ACC112 (cell line): ENCODE data around the gene CKAP2L.
A peak's percentile ranks its signal among the peaks of the same experiment; 100 is the strongest.

Experiments
- H2AFZ ChIP-seq: fragments of 200-600 bp; sonication (generic); one replicate; pipeline ENCODE4 v1.6.0; 2017; ENCODE audit warnings: antibody characterized with exemption, low read length; ENCODE audit not compliant: unreplicated experiment
- H3K27ac ChIP-seq: fragments of 200-600 bp; sonication (generic); 2 replicates; pipeline ENCODE4 v1.5.1; 2014; ENCODE audit warnings: low read depth, mild to moderate bottlenecking, antibody characterized with exemption, low read length, moderate library complexity
- H3K27me3 ChIP-seq: fragments of 200-600 bp; sonication (generic); 2 replicates; pipeline ENCODE4 v1.6.1; 2014; ENCODE audit warnings: mild to moderate bottlenecking, antibody characterized with exemption, low read length, moderate library complexity, mixed read lengths; ENCODE audit not compliant: insufficient read depth
- H3K36me3 ChIP-seq: fragments of 200-600 bp; sonication (generic); 2 replicates; pipeline ENCODE4 v1.6.1; 2016; ENCODE audit warnings: mild to moderate bottlenecking, antibody characterized with exemption, low read length, moderate library complexity, mixed read lengths; ENCODE audit not compliant: insufficient read depth
- H3K4me1 ChIP-seq: fragments of 200-600 bp; sonication (generic); one replicate; pipeline ENCODE4 v1.6.1; 2016; ENCODE audit warnings: low read length, mixed read lengths; ENCODE audit not compliant: insufficient read depth, unreplicated experiment, control insufficient read depth
- H3K4me3 ChIP-seq: fragments of 200-600 bp; sonication (generic); 2 replicates; pipeline ENCODE4 v1.5.1; 2014; ENCODE audit warnings: mild to moderate bottlenecking, low read depth, low read length
- H3K79me2 ChIP-seq: fragments of 200-600 bp; sonication (generic); one replicate; pipeline ENCODE4 v1.6.0; 2016; ENCODE audit warnings: low read length; ENCODE audit not compliant: control insufficient read depth, unreplicated experiment, insufficient read depth

The CKAP2L gene

DNA sequence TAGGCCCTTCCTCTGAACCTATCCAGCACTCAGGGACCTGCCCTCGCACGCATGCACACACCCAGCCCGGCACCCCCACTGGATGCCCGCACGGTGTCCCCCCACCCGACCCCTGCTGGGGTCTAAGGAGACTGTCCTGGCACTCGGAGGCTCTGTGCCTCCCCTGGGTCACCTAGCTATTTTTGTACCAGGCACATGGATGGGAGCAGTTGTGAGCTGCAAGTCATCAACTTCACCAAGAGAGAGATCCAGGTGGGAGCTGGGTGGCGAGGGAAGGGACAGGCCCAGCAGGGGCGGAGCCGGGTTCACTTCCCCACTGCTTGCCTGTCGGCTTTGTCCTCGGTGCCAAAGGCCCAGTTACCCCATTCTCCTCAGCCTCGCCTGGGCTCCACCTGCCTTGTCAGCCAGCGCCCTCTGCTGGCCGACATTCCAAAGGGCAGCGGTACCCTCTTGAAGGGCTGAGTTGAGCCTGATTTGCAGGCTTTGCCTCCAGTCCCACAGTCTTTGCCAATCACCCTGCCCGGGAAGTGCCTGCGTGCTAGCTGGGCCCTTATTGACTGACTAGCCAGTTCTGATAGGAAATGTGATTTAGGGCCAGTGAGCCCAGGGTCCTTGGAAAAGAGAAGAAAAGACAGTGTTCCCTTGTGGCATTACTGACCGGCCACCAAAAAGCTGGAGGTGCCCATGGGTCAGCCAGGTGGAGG, 37.8 kb downstream of the CKAP2L start:
- H3K79me2 ChIP-seq = no peaks in the 10 kb centered on the region
- no peaks in the 10 kb centered on the region for H3K36me3 ChIP-seq
- no peak overlapping the region for H3K27ac ChIP-seq
- H3K4me1 ChIP-seq = peaks cover 3% of the 10 kb centered on the region
- peak overlapping the region; percentile 63 for H2AFZ ChIP-seq
- no peaks in the 10 kb centered on the region for H3K27me3 ChIP-seq
- no peak overlapping the region for H3K4me3 ChIP-seq

DNA sequence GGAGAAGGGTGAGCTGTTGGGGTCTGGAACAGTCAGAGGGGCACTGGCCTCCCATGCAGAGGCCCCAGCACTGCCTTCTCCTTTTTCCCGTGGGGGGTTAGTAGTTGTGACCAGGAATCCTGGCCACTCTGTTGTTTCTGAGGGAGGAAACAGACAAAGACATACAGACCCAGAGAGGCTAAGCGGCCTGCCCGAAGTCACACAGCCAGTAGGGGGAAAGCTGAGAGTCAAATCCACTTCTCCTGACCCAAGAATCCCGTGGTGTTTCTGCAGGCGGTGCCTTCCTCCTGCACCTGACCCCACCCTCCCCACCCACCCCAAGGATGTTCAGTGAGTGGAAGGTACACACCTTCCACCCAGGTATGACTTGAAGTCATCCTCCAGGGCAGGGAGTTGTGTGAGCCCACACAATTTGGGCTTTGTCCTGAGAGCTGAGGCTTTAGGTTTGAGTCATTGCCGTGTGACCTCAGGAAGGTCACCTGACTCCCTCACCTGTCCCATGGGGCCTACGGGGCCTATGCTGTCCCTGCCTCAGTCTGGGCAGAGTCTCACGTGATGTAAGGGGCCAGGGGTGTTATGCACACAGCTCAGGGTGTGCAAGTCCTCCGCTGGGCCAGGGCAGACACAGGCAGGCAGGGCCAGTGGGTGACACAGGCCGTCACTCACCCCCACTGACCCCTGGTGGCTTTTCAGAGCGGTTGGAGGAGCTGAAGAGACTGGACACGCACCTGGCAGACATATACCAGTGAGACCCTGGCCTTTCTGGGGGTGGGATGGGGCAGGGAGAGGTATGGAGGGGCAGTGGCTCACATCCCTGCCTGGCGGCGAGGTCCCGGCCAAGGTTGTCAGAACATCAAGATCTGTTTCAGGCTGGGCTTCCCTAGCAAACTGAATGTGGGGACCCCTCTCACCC, 38.6 kb downstream of the CKAP2L start:
- Histone ChIP-seq H3K4me1 (peaks cover 3% of the 10 kb centered on the region), H3K27ac (no peak overlapping the region), H3K79me2 (no peaks in the 10 kb centered on the region), H3K27me3 (no peaks in the 10 kb centered on the region), H2AFZ (peak overlapping the region; percentile 63), H3K36me3 (no peaks in the 10 kb centered on the region), H3K4me3 (no peak overlapping the region)

DNA sequence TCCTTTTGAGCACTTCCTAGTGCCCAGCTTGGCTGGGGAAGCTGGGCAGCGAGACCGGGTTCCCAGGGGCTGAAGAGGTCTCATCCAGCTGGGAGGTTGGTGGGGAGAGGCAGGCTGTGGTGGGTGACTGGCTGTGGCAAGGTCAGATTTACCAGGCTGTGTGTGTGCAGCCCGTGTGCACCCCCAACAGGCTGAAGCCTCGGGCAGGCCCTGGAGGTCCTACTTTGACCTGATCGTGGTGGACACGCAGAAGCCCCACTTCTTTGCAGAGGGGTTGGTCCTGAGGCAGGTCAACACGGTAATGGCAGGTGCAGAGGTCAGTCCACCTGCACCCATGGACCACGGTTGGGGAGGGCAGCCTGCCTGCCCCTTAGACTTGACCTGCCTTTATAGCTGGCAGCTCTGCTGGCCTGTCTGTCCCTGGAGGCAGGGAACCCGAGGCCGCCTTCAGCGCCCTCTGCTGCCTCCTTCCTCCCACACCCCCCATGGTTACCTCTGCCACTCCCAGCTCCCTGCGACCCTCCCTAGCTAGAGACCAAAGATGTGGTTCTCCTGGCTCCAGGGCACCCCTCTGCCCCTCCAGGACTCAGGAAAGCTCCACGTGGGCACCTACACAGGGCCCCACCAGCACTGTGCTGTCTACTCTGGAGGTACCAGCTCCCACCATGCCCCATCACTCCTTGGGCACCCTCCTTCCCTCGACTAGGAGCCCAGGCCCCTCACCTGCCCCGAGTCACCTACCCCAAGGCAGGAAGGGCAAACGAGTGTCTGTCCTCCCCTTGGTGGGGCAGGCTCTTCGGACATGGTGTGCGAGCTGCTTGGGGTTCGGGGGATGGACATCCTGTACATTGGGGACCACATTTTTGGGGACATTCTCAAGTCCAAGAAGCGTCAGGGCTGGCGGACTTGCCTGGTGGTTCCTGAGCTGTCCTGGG, 39.6 kb downstream of the CKAP2L start:
- Histone ChIP-seq H3K36me3 (no peaks in the 10 kb centered on the region), H3K79me2 (no peaks in the 10 kb centered on the region), H2AFZ (no peak overlapping the region), H3K27me3 (no peaks in the 10 kb centered on the region), H3K4me1 (peaks cover 3% of the 10 kb centered on the region), H3K4me3 (no peak overlapping the region), H3K27ac (no peak overlapping the region)

DNA sequence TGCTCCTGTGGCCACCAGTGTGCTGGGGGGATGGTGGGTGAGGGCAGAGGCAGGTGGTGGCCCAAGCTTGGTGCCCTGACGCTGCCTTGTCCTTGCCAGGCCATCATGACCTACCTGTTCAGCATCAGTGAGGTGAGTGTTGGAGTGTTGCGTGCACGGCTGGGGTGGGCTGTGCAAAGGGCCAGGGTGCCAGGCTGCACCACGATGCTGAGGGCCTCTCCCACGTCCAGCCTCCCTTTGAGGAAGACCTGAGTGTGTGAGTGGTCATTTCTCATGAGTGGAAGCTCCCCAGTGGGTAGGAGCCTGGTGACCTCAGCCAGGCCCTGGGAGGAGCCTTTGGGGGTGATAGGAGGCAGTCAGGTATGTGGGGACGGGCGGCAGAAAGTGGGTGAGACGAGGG, 40.4 kb downstream of the CKAP2L start:
- Histone ChIP-seq H3K36me3 (no peaks in the 10 kb centered on the region), H3K4me3 (no peak overlapping the region), H3K27ac (no peak overlapping the region), H3K4me1 (peaks cover 3% of the 10 kb centered on the region), H3K79me2 (no peaks in the 10 kb centered on the region), H3K27me3 (no peaks in the 10 kb centered on the region), H2AFZ (no peak overlapping the region)

DNA sequence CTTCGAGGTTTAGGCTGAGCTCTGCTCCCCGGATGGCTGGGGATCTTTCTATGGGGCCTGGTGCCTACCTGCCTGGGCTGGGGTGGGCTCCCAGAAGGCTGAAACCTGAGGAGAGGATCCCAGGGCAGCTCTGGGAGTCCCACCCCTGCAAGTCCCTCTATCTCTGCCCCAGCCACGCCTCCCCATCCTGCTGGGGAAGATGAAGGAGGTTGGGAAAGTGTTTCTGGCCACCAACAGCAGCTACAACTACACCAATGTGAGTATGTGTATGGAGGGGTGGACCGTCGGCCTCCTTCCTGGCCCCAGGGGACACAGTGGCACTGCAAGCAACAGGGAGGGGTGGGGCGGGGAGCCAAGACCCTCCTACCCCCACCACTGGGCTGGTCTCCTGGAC, 40.9 kb downstream of the CKAP2L start:
- no peaks in the 10 kb centered on the region for H3K79me2 ChIP-seq
- H3K4me1 ChIP-seq = peaks cover 3% of the 10 kb centered on the region
- H3K36me3 ChIP-seq = no peaks in the 10 kb centered on the region
- H3K27ac ChIP-seq = no peak overlapping the region
- no peaks in the 10 kb centered on the region for H3K27me3 ChIP-seq
- no peak overlapping the region for H2AFZ ChIP-seq
- no peak overlapping the region for H3K4me3 ChIP-seq

DNA sequence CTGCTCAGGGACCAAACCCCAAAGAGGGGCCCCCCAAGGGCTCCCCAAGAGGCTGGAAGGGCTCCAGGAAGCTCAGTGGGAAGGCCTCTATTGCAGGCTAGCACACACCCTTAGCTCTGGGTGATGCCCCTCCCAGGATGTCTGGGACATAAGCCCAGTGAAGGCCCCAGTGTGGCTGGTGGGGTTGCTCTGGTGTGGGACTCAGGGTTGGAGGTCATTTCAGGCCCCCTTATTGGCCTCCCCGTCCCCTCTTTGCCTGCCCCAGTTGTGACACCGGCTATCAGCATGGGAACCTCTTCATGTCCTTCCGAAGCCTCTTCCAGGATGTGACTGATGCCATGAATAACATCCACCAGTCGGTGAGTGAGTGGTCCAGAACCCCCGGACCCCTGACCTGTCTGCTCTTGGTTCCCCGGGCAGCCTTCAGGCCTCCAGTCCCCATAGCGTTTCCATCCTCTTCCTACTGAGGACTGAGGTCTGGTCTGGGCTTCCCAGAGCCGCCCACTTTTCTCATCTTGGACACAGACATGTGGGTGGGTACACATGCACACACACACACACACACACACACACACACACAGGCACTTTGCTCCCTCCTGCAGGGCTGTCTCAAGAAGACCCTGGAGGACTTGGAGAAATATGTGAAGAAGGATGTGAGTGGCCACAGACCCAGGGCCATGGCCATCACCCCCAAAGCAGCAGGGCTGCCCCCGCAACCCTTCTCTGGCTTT, 41.4 kb downstream of the CKAP2L start:
- no peaks in the 10 kb centered on the region for H3K79me2 ChIP-seq
- no peaks in the 10 kb centered on the region for H3K27me3 ChIP-seq
- no peak overlapping the region for H3K27ac ChIP-seq
- no peak overlapping the region for H3K4me3 ChIP-seq
- no peaks in the 10 kb centered on the region for H3K36me3 ChIP-seq
- peaks cover 3% of the 10 kb centered on the region for H3K4me1 ChIP-seq
- H2AFZ ChIP-seq = no peak overlapping the region

DNA sequence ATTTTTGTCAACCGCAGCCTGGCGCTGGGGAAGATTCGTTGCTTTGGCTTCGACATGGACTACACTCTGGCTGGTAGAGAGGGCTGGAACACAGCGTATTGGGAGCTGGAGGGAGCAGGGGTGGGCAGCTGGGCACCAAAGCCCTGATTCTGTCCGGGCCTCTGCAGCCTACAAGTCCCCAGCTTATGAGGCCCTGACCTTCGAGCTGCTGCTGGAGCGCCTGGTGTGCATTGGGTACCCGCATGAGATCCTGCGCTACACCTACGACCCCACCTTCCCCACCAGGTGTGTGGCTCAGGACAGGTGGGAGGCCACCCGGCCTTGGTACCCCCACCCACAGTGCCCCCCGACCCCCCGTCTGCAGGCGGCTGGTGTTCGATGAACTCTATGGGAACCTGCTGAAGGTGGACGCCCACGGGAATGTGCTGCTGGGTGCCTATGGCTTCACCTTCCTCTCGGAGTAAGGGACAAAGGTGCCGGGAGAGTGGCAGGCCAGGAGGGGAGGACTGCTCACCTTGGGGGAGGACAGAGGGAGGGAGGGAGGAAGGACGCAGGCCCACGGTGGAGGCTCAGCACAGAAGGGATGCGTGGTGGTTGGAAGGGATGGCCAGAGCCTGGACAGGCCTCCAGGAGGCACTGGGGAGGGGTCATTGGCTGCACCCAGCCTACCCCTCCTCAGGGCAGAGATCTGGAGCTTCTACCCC, 42.4 kb downstream of the CKAP2L start:
- peaks cover 3% of the 10 kb centered on the region for H3K4me1 ChIP-seq
- H3K27me3 ChIP-seq = no peaks in the 10 kb centered on the region
- H3K36me3 ChIP-seq = no peaks in the 10 kb centered on the region
- H3K4me3 ChIP-seq = no peak overlapping the region
- H3K27ac ChIP-seq = no peak overlapping the region
- no peaks in the 10 kb centered on the region for H3K79me2 ChIP-seq
- no peak overlapping the region for H2AFZ ChIP-seq

DNA sequence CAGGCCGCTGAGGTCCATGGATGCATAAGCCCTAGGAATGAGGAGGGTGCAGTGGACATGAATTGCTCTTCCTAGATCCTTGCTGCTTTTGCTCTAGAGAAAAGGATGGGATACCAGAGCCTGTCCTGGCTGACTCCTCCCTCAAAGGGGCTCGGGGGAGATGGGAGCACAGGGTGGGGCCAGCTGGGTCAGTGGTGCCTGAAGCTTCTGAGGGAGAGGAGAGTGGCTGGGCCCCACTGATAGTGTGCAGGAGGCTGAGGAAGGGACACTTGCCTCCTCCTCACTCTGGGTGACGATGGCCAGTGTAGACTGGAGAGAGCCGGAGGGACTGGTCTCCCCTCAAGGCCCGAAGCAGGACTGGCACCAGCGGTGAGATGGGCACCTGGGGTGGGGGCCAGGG, 43.6 kb downstream of the CKAP2L start, which contains the start of gene NT5DC4:
Gene NT5DC4 (plus strand): TSS at position 236 of the 400 bp plus-strand sequence. CDS start 60 bp downstream, at position 296.
- Histone ChIP-seq H3K27me3 (no peaks in the 10 kb centered on the region), H3K27ac (no peak within 1 kb of the TSS), H3K36me3 (no peaks in the 10 kb centered on the region), H3K4me3 (no peak within 1 kb of the TSS), H3K79me2 (no peaks in the 10 kb centered on the region), H3K4me1 (no peaks in the 10 kb centered on the region), H2AFZ (no peak within 1 kb of the TSS)

DNA sequence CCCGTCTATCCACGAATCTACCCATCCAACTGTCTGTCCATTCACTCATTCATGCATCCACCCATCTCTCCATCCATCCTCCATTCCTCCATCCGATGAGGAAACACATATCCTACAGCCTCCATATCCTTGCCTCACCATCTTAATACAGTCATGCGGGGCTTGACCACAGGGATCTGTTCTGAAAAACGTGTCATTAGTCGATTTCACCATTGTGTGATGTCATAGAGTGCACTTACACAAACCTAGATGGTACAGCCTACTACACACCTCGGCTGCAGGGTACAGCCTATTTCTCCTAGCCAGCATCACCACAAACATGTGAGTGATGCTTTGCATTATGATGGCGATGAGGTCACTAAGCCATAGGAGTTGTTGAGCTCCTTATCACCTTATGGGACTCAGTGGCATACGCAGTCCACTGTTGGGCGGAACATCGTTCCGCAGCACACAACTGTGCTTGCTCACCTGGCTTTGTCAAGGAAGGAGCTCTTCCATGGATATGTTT, 45.5 kb downstream of the CKAP2L start:
- H2AFZ ChIP-seq = no peak overlapping the region
- no peak overlapping the region for H3K4me3 ChIP-seq

More for the DNA sequence above, 45.5 kb downstream of the CKAP2L start:
- H3K36me3 ChIP-seq = no peaks in the 10 kb centered on the region
- H3K79me2 ChIP-seq = no peaks in the 10 kb centered on the region
- H3K27ac ChIP-seq = no peak overlapping the region
- no peaks in the 10 kb centered on the region for H3K27me3 ChIP-seq
- H3K4me1 ChIP-seq = no peaks in the 10 kb centered on the region
